WTC11 (cell line): ENCODE data around the gene RREB1. TPM values are rescaled to one million over a fixed set of nuclear protein-coding genes. Genes with fewer than 3 reads are reported as not detected.

Experiments used
- ATAC-seq: fragments of 200-7000 bp; cut with Tn5 transposase; 2 replicates; pipeline ENCODE4 v1.10.0; 2021; ENCODE audit warnings: mild to moderate bottlenecking, moderate library complexity
- CTCF ChIA-PET: fragments of 300-600 bp; sonication (Branson Sonifier 250); formaldehyde crosslinking; loops from one replicate; lab custom pipeline; 2021; ENCODE audit warnings: antibody characterized with exemption; lab: Charles Lee
- POLR2A ChIA-PET: fragments of 350-600 bp; sonication (Branson Sonifier 250); formaldehyde crosslinking; loops from one replicate; lab custom pipeline; 2021; ENCODE audit warnings: antibody characterized with exemption; lab: Charles Lee
- DNase-seq: peaks from one replicate; pipeline ENCODE4 v3.0.0; 2021; ENCODE audit warnings: low spot score
- H3K27ac Mint-ChIP-seq: 2 replicates; pipeline ENCODE4 v1.8.0; 2021; ENCODE audit warnings: mixed read lengths
- H3K27me3 Mint-ChIP-seq: 2 replicates; pipeline ENCODE4 v1.8.0; 2021; ENCODE audit warnings: low read depth, mild to moderate bottlenecking, moderate library complexity, mixed read lengths
- H3K36me3 Mint-ChIP-seq: 2 replicates; pipeline ENCODE4 v1.8.0; 2021; ENCODE audit warnings: mixed read lengths
- H3K4me1 Mint-ChIP-seq: 2 replicates; pipeline ENCODE4 v1.8.0; 2022; ENCODE audit warnings: mixed read lengths
- H3K4me3 Mint-ChIP-seq: 2 replicates; pipeline ENCODE4 v1.8.0; 2021; ENCODE audit warnings: mild to moderate bottlenecking, moderate library complexity, mixed read lengths
- H3K9me3 Mint-ChIP-seq: 2 replicates; pipeline ENCODE4 v1.8.0; 2021; ENCODE audit warnings: mixed read lengths
- FOXP1 ChIP-seq: sonication (generic); formaldehyde crosslinking; IDR thresholded peaks from 2 replicates; pipeline ENCODE4 v1.8.0; 2022; ENCODE audit warnings: missing genetic modification reagents, mild to moderate bottlenecking, moderate library complexity, borderline replicate concordance
- HMGA2 ChIP-seq: fragments of 250-450 bp; sonication (Bioruptor Pico); IDR thresholded peaks from 2 replicates; pipeline ENCODE4 v1.4.0; 2021; ENCODE audit warnings: mild to moderate bottlenecking, moderate library complexity
- KAT7 ChIP-seq: sonication (generic); formaldehyde crosslinking; IDR thresholded peaks from 2 replicates; pipeline ENCODE4 v1.8.1; 2023; ENCODE audit warnings: missing genetic modification reagents, mild to moderate bottlenecking, borderline replicate concordance
- NFYB ChIP-seq: sonication (generic); formaldehyde crosslinking; conservative IDR thresholded peaks from 2 replicates; pipeline ENCODE4 v1.8.0; 2022; ENCODE audit warnings: low read depth, missing genetic modification reagents
- TCF7 ChIP-seq: sonication (generic); formaldehyde crosslinking; IDR thresholded peaks from 2 replicates; pipeline ENCODE4 v1.8.0; 2022; ENCODE audit warnings: mild to moderate bottlenecking, low read depth, missing genetic modification reagents, moderate library complexity
- total RNA-seq: library from RNA; stranded (reverse); gene quantifications from 3 replicates; pipeline ENCODE4 v1.2.3, GENCODE V29; 2021
- TF ChIP-seq, protein P1 (sequence below): sonication (generic); formaldehyde crosslinking; IDR thresholded peaks from 2 replicates; pipeline ENCODE4 v1.8.0; 2022; ENCODE audit warnings: mild to moderate bottlenecking, missing genetic modification reagents
- TF ChIP-seq, protein P2 (sequence below): fragments of 250-450 bp; sonication (Bioruptor Pico); IDR thresholded peaks from 2 replicates; pipeline ENCODE4 v1.9.0; 2021; ENCODE audit warnings: mild to moderate bottlenecking, borderline replicate concordance
- TF ChIP-seq, protein P3 (sequence below): sonication (generic); formaldehyde crosslinking; IDR thresholded peaks from 2 replicates; pipeline ENCODE4 v1.8.0; 2023; ENCODE audit warnings: missing genetic modification reagents
- TF ChIP-seq, protein P4 (sequence below): sonication (generic); formaldehyde crosslinking; IDR thresholded peaks from 2 replicates; pipeline ENCODE4 v1.8.1; 2022; ENCODE audit warnings: missing genetic modification reagents, borderline replicate concordance
- TF ChIP-seq, protein P5 (sequence below): sonication (generic); formaldehyde crosslinking; IDR thresholded peaks from 2 replicates; pipeline ENCODE4 v1.8.0; 2023; ENCODE audit warnings: missing genetic modification reagents, mild to moderate bottlenecking, borderline replicate concordance
- TF ChIP-seq, protein P6 (sequence below): sonication (generic); formaldehyde crosslinking; IDR thresholded peaks from 2 replicates; pipeline ENCODE4 v1.8.1; 2023; ENCODE audit warnings: mild to moderate bottlenecking, missing genetic modification reagents, moderate library complexity
- TF ChIP-seq, protein P7 (sequence below): sonication (generic); formaldehyde crosslinking; conservative IDR thresholded peaks from 2 replicates; pipeline ENCODE4 v1.8.1; 2022; ENCODE audit warnings: mild to moderate bottlenecking, missing genetic modification reagents

Gene RREB1
- total RNA-seq, 1 experiment from 2014 or later, result 38.5 TPM

DNA sequence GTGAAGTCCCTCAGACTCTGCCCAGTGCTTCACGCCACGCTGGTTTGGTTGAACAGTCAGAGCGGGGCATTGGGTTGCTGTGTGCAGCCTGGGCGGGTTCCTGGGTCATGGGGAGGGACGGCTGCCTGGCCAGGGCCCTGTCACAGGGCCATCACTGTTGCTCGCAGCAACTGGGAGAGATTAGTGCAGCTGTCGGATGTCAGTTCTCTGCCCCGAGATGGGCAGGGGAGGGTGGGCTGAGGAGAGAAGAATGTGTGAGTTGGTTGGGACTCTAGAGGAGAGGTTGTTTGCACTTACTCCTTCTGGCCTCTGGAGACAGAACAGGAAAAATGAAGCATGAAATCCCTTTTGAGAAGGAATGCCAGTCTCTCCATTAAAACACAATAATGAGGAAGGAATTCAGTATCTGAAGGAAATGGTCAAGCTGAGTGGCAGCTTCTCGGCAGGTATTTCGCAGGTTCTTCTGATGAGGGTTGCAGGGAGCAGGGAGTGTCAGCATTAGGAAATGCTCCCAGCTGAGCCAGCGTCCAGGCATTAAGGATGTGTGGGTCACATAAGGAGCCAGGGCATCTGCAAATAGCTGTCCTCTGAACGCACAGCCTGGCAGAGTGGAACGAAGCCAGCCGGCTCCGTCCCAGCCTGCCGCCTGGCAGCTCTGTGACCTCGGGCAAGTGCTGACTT, 109.3 kb downstream of the RREB1 start:
- Mint-ChIP-seq H3K36me3 (peaks cover 28% of the 10 kb centered on the region), H3K27me3 (no peaks in the 10 kb centered on the region)
- TF ChIP-seq, protein P1, sequence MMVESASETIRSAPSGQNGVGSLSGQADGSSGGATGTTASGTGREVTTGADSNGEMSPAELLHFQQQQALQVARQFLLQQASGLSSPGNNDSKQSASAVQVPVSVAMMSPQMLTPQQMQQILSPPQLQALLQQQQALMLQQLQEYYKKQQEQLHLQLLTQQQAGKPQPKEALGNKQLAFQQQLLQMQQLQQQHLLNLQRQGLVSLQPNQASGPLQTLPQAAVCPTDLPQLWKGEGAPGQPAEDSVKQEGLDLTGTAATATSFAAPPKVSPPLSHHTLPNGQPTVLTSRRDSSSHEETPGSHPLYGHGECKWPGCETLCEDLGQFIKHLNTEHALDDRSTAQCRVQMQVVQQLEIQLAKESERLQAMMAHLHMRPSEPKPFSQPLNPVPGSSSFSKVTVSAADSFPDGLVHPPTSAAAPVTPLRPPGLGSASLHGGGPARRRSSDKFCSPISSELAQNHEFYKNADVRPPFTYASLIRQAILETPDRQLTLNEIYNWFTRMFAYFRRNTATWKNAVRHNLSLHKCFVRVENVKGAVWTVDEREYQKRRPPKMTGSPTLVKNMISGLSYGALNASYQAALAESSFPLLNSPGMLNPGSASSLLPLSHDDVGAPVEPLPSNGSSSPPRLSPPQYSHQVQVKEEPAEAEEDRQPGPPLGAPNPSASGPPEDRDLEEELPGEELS, result no peak
- TF ChIP-seq, protein P2, sequence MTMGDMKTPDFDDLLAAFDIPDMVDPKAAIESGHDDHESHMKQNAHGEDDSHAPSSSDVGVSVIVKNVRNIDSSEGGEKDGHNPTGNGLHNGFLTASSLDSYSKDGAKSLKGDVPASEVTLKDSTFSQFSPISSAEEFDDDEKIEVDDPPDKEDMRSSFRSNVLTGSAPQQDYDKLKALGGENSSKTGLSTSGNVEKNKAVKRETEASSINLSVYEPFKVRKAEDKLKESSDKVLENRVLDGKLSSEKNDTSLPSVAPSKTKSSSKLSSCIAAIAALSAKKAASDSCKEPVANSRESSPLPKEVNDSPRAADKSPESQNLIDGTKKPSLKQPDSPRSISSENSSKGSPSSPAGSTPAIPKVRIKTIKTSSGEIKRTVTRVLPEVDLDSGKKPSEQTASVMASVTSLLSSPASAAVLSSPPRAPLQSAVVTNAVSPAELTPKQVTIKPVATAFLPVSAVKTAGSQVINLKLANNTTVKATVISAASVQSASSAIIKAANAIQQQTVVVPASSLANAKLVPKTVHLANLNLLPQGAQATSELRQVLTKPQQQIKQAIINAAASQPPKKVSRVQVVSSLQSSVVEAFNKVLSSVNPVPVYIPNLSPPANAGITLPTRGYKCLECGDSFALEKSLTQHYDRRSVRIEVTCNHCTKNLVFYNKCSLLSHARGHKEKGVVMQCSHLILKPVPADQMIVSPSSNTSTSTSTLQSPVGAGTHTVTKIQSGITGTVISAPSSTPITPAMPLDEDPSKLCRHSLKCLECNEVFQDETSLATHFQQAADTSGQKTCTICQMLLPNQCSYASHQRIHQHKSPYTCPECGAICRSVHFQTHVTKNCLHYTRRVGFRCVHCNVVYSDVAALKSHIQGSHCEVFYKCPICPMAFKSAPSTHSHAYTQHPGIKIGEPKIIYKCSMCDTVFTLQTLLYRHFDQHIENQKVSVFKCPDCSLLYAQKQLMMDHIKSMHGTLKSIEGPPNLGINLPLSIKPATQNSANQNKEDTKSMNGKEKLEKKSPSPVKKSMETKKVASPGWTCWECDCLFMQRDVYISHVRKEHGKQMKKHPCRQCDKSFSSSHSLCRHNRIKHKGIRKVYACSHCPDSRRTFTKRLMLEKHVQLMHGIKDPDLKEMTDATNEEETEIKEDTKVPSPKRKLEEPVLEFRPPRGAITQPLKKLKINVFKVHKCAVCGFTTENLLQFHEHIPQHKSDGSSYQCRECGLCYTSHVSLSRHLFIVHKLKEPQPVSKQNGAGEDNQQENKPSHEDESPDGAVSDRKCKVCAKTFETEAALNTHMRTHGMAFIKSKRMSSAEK, result no peak
- TF ChIP-seq HMGA2 (CRISPR knock-in tag) (no peak), FOXP1 (no peak), NFYB (CRISPR knock-in tag) (no peak), KAT7 (CRISPR knock-in tag) (no peak), TCF7 (no peak)
- TF ChIP-seq, protein P3, sequence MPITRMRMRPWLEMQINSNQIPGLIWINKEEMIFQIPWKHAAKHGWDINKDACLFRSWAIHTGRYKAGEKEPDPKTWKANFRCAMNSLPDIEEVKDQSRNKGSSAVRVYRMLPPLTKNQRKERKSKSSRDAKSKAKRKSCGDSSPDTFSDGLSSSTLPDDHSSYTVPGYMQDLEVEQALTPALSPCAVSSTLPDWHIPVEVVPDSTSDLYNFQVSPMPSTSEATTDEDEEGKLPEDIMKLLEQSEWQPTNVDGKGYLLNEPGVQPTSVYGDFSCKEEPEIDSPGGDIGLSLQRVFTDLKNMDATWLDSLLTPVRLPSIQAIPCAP, result no peak
- TF ChIP-seq, protein P4, sequence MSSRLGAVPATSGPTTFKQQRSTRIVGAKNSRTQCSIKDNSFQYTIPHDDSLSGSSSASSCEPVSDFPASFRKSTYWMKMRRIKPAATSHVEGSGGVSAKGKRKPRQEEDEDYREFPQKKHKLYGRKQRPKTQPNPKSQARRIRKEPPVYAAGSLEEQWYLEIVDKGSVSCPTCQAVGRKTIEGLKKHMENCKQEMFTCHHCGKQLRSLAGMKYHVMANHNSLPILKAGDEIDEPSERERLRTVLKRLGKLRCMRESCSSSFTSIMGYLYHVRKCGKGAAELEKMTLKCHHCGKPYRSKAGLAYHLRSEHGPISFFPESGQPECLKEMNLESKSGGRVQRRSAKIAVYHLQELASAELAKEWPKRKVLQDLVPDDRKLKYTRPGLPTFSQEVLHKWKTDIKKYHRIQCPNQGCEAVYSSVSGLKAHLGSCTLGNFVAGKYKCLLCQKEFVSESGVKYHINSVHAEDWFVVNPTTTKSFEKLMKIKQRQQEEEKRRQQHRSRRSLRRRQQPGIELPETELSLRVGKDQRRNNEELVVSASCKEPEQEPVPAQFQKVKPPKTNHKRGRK (CRISPR knock-in tag), result no peak
- TF ChIP-seq, protein P5, sequence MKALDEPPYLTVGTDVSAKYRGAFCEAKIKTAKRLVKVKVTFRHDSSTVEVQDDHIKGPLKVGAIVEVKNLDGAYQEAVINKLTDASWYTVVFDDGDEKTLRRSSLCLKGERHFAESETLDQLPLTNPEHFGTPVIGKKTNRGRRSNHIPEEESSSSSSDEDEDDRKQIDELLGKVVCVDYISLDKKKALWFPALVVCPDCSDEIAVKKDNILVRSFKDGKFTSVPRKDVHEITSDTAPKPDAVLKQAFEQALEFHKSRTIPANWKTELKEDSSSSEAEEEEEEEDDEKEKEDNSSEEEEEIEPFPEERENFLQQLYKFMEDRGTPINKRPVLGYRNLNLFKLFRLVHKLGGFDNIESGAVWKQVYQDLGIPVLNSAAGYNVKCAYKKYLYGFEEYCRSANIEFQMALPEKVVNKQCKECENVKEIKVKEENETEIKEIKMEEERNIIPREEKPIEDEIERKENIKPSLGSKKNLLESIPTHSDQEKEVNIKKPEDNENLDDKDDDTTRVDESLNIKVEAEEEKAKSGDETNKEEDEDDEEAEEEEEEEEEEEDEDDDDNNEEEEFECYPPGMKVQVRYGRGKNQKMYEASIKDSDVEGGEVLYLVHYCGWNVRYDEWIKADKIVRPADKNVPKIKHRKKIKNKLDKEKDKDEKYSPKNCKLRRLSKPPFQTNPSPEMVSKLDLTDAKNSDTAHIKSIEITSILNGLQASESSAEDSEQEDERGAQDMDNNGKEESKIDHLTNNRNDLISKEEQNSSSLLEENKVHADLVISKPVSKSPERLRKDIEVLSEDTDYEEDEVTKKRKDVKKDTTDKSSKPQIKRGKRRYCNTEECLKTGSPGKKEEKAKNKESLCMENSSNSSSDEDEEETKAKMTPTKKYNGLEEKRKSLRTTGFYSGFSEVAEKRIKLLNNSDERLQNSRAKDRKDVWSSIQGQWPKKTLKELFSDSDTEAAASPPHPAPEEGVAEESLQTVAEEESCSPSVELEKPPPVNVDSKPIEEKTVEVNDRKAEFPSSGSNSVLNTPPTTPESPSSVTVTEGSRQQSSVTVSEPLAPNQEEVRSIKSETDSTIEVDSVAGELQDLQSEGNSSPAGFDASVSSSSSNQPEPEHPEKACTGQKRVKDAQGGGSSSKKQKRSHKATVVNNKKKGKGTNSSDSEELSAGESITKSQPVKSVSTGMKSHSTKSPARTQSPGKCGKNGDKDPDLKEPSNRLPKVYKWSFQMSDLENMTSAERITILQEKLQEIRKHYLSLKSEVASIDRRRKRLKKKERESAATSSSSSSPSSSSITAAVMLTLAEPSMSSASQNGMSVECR, result no peak
- TF ChIP-seq, protein P6, sequence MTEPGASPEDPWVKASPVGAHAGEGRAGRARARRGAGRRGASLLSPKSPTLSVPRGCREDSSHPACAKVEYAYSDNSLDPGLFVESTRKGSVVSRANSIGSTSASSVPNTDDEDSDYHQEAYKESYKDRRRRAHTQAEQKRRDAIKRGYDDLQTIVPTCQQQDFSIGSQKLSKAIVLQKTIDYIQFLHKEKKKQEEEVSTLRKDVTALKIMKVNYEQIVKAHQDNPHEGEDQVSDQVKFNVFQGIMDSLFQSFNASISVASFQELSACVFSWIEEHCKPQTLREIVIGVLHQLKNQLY (CRISPR knock-in tag), result no peak
- TF ChIP-seq, protein P7, sequence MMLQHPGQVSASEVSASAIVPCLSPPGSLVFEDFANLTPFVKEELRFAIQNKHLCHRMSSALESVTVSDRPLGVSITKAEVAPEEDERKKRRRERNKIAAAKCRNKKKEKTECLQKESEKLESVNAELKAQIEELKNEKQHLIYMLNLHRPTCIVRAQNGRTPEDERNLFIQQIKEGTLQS (CRISPR knock-in tag), result no peak
- TF ChIP-seq, all 79 proteins: peak for 0
- POLR2A ChIA-PET, result no interaction called here
- H3K4me3 Mint-ChIP-seq, result no peak overlapping the region
- peak overlapping the region; percentile 5 for H3K27ac Mint-ChIP-seq
- no peaks in the 10 kb centered on the region for H3K9me3 Mint-ChIP-seq
- ATAC-seq (peak; percentile 72), DNase-seq (no peak)
- peaks cover 19% of the 10 kb centered on the region for H3K4me1 Mint-ChIP-seq
- CTCF ChIA-PET, result interaction anchor here (0.9 to 1.5 kb wide), 3 partner anchors 122 to 542 kb away, joined by 3 read pairs; no protein-coding TSS in a partner anchor
